HEK293T (cell line): Measurements from ENCODE around the gene NMNAT2.

Source experiments
- ARNT ChIP-seq: fragments of 450-650 bp; IDR thresholded peaks from 2 replicates; pipeline ENCODE4 v1.6.1; 2017; ENCODE audit warnings: mild to moderate bottlenecking
- BHLHE40 ChIP-seq: fragments of 450-650 bp; IDR thresholded peaks from 2 replicates; pipeline ENCODE4 v1.6.1; 2016; ENCODE audit warnings: mild to moderate bottlenecking, moderate library complexity, borderline replicate concordance
- ELF4 ChIP-seq: fragments of 450-650 bp; IDR thresholded peaks from 2 replicates; pipeline ENCODE4 v1.6.1; 2017; ENCODE audit warnings: antibody characterized with exemption
- FOXA1 ChIP-seq: fragments of 450-650 bp; IDR thresholded peaks from 2 replicates; pipeline ENCODE4 v1.6.1; 2016; ENCODE audit warnings: mild to moderate bottlenecking
- FOXK2 ChIP-seq: fragments of 450-650 bp; IDR thresholded peaks from 2 replicates; pipeline ENCODE4 v1.6.1; 2016; ENCODE audit warnings: mild to moderate bottlenecking
- FOXM1 ChIP-seq: fragments of 450-650 bp; IDR thresholded peaks from 2 replicates; pipeline ENCODE4 v1.6.1; 2017; ENCODE audit warnings: mild to moderate bottlenecking, borderline replicate concordance
- L3MBTL2 ChIP-seq: fragments of 450-650 bp; conservative IDR thresholded peaks from 2 replicates; pipeline ENCODE4 v1.6.1; 2016; ENCODE audit warnings: mild to moderate bottlenecking
- NFRKB ChIP-seq: fragments of 450-650 bp; IDR thresholded peaks from 2 replicates; pipeline ENCODE4 v1.6.1; 2016; ENCODE audit warnings: mild to moderate bottlenecking, moderate library complexity
- SP1 ChIP-seq: fragments of 450-650 bp; IDR thresholded peaks from 2 replicates; pipeline ENCODE4 v1.6.1; 2017
- TARDBP ChIP-seq: fragments of 450-650 bp; IDR thresholded peaks from 2 replicates; pipeline ENCODE4 v1.6.1; 2016
- ZNF384 ChIP-seq: fragments of 450-650 bp; IDR thresholded peaks from 2 replicates; pipeline ENCODE4 v1.6.1; 2016

- TF ChIP-seq FOXA1 (no peak), FOXM1 (no peak), NFRKB (no peak), BHLHE40 (no peak), ZNF384 (no peak), TARDBP (no peak), FOXK2 (no peak), SP1 (no peak), ELF4 (no peak), ARNT (no peak), L3MBTL2 (no peak)
Observed at GRCh38 chr1:183284086-183284485, 134.1 kb downstream of the NMNAT2 start.
